RKO (cell line): Measurements from ENCODE around the gene ZCWPW2.
A peak's percentile ranks its signal among the peaks of the same experiment; 100 is the strongest.

Experiments used
- DNase-seq: peaks from one replicate; pipeline ENCODE4 v3.0.0-alpha.2; 2016; ENCODE audit warnings: low spot score

Gene ZCWPW2

GRCh38 chr3:28348629-28349468 lies at the start of gene ZCWPW2, which contains the start of gene AZI2:
Gene ZCWPW2 (plus strand): TSS chr3:28348721. CDS start chr3:28413069, 64,348 bp downstream.
Gene AZI2 (minus strand): TSS chr3:28348824. CDS start chr3:28340617, 8,207 bp downstream.
- peak; percentile 93 for DNase-seq

DNA sequence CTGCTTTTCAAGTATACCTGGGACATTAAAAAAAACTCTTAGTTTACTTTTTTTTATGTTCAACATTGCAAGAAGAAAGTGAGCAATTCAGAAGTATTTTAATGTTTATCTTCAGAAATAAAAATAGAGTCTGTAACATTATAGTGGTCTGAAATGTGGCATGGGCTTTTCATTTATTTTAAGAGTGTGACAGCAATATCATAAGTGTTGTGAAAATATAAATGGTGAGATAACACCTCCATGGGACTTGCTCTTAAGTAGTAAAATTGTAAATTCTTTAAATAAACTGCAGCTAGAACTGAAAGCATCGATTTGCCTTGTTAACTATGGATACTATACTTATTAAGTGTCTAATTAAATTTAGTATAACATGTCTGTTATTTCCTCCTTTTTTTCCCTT lies 48.8 kb upstream of the ZCWPW2 start:
- DNase-seq = no peak

DNA sequence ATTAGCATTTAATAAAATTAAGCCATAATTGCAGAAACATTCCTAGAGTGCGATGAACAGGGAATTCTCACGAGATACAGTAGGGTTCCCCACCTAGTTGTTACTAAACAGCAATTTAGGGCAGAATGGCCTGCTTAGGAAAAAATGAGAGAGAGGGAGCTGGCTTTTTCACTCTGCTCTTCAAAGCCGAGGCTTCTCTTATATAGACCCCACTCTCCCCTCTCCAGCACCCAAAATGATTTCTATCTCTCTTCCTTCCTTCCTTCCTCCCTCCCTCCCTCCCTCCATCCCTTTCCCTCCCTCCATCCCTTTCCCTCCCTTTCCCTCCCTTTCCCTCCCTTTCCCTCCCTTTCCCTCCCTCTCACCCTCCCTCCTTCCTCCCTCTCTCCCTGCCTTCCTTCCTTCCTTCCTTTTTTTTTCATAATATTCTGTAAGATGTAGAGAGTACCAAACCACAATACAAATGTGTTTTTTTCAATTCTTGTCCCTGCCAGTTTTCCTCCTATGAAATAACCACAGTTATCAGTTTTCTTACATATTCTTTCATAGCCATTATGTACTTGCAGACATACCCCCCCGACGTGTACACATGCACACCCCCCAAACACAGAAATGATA lies 48.1 kb upstream of the ZCWPW2 start:
- no peak for DNase-seq

DNA sequence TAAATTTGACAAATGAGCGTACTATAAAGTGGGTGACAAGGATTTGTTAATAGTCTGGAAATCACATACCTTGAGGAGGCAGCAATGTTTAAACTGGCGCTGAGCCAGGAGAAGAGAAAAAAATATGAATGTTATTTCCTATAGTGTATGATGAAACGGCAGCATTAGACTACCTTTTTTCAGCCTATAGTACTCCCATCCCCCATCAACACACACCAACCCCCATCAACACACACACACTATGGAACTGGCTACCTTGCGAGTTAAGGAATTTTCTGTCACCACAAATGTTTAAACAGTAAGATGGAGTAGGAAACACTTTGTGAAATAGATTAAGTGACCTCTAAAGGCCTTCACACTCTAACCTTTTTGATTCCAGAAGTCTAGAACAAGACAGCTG lies 46.8 kb upstream of the ZCWPW2 start:
- no peak for DNase-seq

GRCh38 chr3:28308196-28308595 lies 40.3 kb upstream of the ZCWPW2 start:
- DNase-seq = no peak

- no peak for DNase-seq
These were observed 32.8 kb upstream of the ZCWPW2 start for GRCh38 chr3:28315711-28316110.

GRCh38 chr3:28316226-28316625 lies 32.3 kb upstream of the ZCWPW2 start:
- DNase-seq = no peak

DNA sequence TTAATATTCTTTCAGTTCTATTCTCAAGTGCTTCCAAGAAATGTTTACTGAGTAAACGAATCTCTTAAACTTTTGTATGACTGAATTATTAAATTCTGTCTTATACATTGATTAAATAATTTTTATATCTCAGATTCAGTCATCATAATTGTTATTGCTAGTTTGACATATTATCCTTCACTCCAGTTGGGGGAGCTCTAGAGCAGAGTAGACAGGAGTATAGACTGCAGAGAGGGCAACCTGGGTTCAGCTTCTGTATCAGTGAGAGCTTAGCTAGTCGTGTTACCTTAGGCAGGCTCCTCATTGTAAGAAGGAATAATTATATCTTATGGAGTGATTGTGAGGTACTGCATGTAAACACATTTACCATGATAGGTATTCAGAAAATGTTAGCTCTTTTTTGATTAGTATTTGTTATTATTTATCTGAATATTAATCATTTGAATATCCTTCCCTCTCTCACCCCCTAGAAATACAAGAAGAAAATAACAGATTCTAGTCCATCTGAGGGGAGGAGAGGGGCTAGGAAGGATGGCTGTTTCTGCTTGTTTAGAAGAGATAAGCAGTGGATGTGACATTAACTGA lies 31.0 kb upstream of the ZCWPW2 start:
- DNase-seq = peak; percentile 60

DNA sequence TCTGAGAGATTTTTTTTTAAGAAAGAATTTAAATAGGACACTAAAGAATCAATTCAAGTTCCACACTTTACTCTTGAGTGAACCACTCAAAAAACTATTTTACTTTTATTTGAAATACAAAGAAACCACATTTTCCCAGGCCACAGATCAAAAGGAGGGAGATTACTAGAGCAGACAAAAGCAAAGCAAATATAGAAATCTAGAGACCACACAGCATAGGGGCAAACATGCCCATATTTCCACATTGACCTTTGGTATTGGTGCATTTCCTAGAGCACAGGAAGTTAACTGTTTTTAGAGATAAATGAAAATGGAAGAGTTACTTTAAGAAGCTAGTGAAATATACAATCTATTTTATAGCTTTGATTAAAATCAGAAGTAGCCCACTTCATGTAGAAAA lies 27.5 kb upstream of the ZCWPW2 start:
- no peak for DNase-seq

GRCh38 chr3:28322464-28322863 lies 26.1 kb upstream of the ZCWPW2 start:
- DNase-seq = no peak

GRCh38 chr3:28326458-28326926 lies 22.0 kb upstream of the ZCWPW2 start:
- DNase-seq = no peak

GRCh38 chr3:28328188-28329151 lies 20.1 kb upstream of the ZCWPW2 start:
- peak; percentile 61 for DNase-seq

GRCh38 chr3:28334552-28334951 lies 14.0 kb upstream of the ZCWPW2 start:
- DNase-seq = no peak

DNA sequence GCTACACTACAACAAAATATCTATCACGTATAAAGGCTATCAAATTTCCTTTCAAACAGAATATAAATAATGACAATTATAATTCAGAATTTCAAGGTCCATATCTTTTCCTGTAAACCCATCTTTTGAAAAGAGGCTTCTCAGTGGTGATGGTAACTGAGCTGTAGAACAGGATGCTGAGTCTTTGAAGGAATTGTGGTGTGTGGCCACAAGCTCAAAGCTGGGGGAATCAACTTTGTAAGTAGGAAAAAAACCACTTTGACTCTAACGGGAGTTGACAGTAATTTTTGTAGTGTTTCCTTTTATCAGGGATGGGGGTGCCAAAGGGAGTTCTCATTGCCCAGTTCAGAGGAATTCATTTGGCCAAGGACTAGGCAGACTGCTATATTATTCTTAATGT lies 13.3 kb upstream of the ZCWPW2 start:
- no peak for DNase-seq

GRCh38 chr3:28337230-28337629 lies 11.3 kb upstream of the ZCWPW2 start:
- DNase-seq = no peak

DNA sequence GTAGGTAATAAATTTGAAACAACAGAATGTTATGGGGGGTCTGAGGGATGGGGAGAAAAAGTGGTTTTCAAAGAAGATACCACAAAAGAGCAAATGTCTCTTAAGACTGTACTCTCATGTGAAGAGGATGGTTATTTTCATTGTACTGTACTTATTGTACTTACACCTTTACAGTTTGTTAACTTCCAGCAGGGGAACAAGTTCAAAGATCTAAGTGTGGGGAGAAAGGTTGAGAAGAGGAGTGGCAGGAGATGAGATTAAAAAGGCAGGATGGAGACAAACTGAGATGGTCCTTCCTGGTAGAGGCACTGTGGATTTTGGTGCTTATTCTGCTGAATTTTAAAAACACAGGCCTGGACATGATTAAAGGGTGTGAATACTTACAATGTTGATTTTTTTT lies 5.4 kb upstream of the ZCWPW2 start:
- no peak for DNase-seq

GRCh38 chr3:28345690-28346089 lies 2.8 kb upstream of the ZCWPW2 start:
- DNase-seq = no peak

DNA sequence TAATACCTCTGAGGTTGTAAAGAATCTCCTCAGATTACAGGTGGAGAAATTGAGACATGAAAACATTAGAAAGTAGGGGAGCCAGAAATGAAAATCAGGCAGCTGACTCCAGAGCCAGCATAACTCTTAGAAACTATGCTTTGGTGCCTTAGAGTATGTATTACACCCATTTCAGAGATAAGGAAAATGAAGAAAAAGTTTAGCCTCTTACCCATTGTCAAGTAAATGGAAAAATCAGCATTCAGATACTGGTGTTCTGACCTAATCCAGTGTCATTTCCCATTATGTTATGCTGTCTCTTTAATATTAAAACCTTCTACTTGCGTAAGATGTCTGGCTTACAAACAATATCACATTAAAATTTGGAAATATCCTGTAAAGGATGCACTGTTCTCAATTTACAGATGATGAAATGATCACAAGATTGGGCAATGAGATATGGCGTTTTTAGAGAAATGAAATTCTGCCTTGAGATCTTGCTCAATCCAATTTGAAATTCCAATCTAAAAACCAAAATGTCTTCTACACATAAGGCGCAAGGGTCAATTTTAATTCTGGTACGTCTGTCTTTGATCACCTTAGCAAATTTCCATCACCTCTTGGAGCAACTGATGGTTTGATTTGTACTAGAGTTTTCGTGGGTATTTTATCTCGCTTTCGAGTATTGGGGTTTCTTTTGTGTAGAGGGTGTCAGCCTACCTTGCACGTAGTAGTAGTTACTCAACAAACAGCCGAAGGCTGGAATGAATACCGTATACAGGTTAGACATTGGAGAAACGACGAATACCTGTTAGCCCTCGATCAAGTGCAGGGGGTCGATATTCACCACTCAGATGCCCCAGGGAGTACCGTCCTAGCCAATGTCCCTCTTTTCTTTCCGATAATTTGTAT lies 902 bp upstream of the ZCWPW2 start:
- DNase-seq = peak; percentile 40

DNA sequence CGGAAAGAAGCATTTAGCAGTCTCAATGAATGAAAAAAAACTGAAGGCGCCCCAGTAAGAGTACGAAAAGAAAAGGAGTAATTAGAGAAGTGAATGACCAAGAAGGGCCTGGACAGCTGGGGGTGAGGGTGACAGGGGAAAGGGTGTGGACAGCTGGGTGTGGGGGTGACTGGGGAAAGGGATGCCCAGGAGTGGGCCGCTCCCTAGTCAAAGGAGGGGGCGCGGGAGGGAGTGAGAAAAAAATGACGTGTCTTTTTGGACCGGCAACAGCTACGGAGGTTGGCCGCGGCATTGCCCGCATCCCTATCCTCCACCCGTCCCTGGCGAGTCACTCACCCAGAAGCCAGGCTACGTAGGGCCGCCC lies 274 bp upstream of the ZCWPW2 start:
- DNase-seq = no peak

- peak; percentile 72 for DNase-seq
These were observed 1.0 kb downstream of the ZCWPW2 start for GRCh38 chr3:28349469-28350000.

GRCh38 chr3:28376424-28376823 lies 27.9 kb downstream of the ZCWPW2 start:
- no peak for DNase-seq
